Upper lobe of left lung (tissue), 4 donors: ENCODE results near the gene PNCK.

Experiments
- EP300 ChIP-seq, 4 donors: sonication (generic); formaldehyde crosslinking; IDR thresholded peaks; one replicate each; pipeline ENCODE4 v1.5.1; 2017; ENCODE audit warnings: antibody characterized with exemption in 4 of 4, control low read depth in 2 of 4
- POLR2A ChIP-seq, 4 donors: fragments of 450-650 bp; IDR thresholded peaks; one replicate each; pipeline ENCODE4 v1.5.1; 2016 to 2017; ENCODE audit warnings: antibody characterized with exemption in 4 of 4, mild to moderate bottlenecking in 2 of 4
- POLR2AphosphoS5 ChIP-seq, 2 donors: sonication (generic); formaldehyde crosslinking; IDR thresholded peaks; one replicate each; pipeline ENCODE4 v1.5.1; 2017; ENCODE audit warnings: antibody characterized with exemption in 2 of 2
- TF ChIP-seq, protein P1 (sequence below), 6 experiments: fragments of 450-650 bp in 4 of 6; fragments of 200-600 bp in 2 of 6; sonication (generic) in 2 of 6; IDR thresholded peaks; one replicate each; pipeline ENCODE4 v1.5.1; 2016 to 2019; ENCODE audit warnings: antibody characterized with exemption in 6 of 6

DNA sequence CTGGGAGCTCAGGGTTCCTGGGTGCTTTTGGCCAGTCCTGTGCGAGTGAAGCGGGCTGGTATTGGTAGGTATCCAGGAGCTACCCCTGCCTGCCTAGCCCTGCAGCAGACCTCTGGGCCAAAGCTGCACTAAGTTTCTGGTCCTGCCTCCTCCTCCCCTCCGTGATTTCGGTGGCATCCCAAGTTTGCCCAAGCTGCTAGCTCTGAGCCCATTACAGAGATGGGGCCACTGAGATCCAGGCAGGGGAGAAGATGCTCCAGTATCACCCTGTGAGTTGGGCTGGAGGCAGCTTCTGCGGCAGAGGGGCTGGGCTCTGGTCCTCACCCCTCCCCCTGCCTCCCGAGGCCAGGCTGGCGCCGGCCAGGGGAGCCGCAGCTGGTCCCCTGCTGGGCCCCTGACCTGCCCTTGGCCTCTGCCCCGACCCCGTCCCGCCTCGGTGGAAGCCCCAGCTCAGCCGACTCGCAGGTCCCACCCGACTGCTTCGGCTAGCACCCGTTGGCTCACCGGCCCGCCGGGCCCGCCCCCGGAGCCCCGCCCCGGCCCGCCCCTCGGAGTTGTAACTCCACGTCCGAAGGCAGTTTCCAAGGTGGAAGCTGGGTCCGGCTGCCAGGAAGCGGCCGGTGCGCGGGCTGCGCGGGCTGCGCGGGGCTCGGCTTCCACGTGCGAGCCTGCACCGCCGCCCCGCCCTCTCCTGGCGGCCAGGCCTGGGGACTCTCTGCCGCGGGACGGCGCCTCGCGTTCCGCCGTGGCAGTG is 26.8 kb downstream of the PNCK start, which contains the start of gene DUSP9:
- no peak for TF ChIP-seq POLR2A (IDR thresholded peaks at IDR 0.05)
- TF ChIP-seq POLR2AphosphoS5 (IDR thresholded peaks at IDR 0.05): no peak
- TF ChIP-seq, protein P1, sequence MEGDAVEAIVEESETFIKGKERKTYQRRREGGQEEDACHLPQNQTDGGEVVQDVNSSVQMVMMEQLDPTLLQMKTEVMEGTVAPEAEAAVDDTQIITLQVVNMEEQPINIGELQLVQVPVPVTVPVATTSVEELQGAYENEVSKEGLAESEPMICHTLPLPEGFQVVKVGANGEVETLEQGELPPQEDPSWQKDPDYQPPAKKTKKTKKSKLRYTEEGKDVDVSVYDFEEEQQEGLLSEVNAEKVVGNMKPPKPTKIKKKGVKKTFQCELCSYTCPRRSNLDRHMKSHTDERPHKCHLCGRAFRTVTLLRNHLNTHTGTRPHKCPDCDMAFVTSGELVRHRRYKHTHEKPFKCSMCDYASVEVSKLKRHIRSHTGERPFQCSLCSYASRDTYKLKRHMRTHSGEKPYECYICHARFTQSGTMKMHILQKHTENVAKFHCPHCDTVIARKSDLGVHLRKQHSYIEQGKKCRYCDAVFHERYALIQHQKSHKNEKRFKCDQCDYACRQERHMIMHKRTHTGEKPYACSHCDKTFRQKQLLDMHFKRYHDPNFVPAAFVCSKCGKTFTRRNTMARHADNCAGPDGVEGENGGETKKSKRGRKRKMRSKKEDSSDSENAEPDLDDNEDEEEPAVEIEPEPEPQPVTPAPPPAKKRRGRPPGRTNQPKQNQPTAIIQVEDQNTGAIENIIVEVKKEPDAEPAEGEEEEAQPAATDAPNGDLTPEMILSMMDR (IDR thresholded peaks at IDR 0.05): no peak
- no peak for TF ChIP-seq EP300 (IDR thresholded peaks at IDR 0.05)
